NB4 (cell line): ENCODE data around the gene PODNL1.
A peak's percentile ranks its signal among the peaks of the same experiment; 100 is the strongest.

Source experiments
- DNase-seq: peaks from one replicate; pipeline ENCODE4 v3.0.0; 2010; ENCODE audit warnings: low read depth
- H3K4me3 ChIP-seq: one replicate; pipeline ENCODE4 v1.5.1; 2011; ENCODE audit warnings: mild to moderate bottlenecking, low read depth, low read length, moderate library complexity
- CTCF ChIP-seq: IDR thresholded peaks from one replicate; pipeline ENCODE4 v1.5.1; 2012; ENCODE audit warnings: low read depth, low read length
- MAX ChIP-seq: IDR thresholded peaks from 2 replicates; pipeline ENCODE4 v1.6.1; 2011; ENCODE audit warnings: low read depth, low read length
- MYC ChIP-seq: IDR thresholded peaks from 2 replicates; pipeline ENCODE4 v1.6.1; 2011; ENCODE audit warnings: low read depth, low read length
- POLR2A ChIP-seq: IDR thresholded peaks from 2 replicates; pipeline ENCODE4 v1.6.1; 2011; ENCODE audit warnings: mild to moderate bottlenecking; ENCODE audit not compliant: insufficient read length; ENCODE audit errors: extremely low read depth

PODNL1 gene

GRCh38 chr19:13964776-13965175, 26.6 kb upstream of the PODNL1 start:
- H3K4me3 ChIP-seq = no peak overlapping the region
- no peak for TF ChIP-seq CTCF
- TF ChIP-seq MAX = no peak
- TF ChIP-seq POLR2A = no peak
- TF ChIP-seq MYC = no peak
- no peak for DNase-seq

GRCh38 chr19:13963603-13964105, 25.4 kb upstream of the PODNL1 start:
- no peak for TF ChIP-seq POLR2A
- no peak for TF ChIP-seq MYC
- H3K4me3 ChIP-seq = no peak overlapping the region
- no peak for DNase-seq

- H3K4me3 ChIP-seq = no peak overlapping the region
- no peak for TF ChIP-seq CTCF
- no peak for TF ChIP-seq MAX
- TF ChIP-seq MYC = no peak
- no peak for TF ChIP-seq POLR2A
- no peak for DNase-seq
Observed at GRCh38 chr19:13962699-13963602, 24.7 kb upstream of the PODNL1 start.

GRCh38 chr19:13961826-13962698, 23.8 kb upstream of the PODNL1 start:
- no peak overlapping the region for H3K4me3 ChIP-seq
- no peak for DNase-seq
- no peak for TF ChIP-seq MAX

- no peak for DNase-seq
- H3K4me3 ChIP-seq = no peak overlapping the region
Observed at GRCh38 chr19:13960863-13961784, 22.9 kb upstream of the PODNL1 start.

GRCh38 chr19:13959962-13960862, 22.0 kb upstream of the PODNL1 start:
- DNase-seq = peak; percentile 31
- H3K4me3 ChIP-seq = no peak overlapping the region
- TF ChIP-seq MAX (no peak), CTCF (peak; percentile 17), POLR2A (no peak), MYC (no peak)

More at GRCh38 chr19:13960863-13961784, 22.9 kb upstream of the PODNL1 start:
- TF ChIP-seq MYC = no peak
